ENCODE data around the gene COL26A1.

GRCh38 chr7:101517304-101517703, 154.6 kb downstream of the COL26A1 start:
- TF ChIP-seq MXI1 (conservative IDR thresholded peaks at IDR 0.05; ENCODE audit: poor library complexity, severe bottlenecking), result no peak
- TF ChIP-seq POLR2AphosphoS5 (IDR thresholded peaks at IDR 0.05), result no peak
- no peak for TF ChIP-seq EP300 (conservative IDR thresholded peaks at IDR 0.05; ENCODE audit: poor library complexity, severe bottlenecking)
- TF ChIP-seq EZH2 (IDR thresholded peaks at IDR 0.05; ENCODE audit: borderline replicate concordance, insufficient read depth, low read length, poor library complexity, severe bottlenecking), result no peak
- TF ChIP-seq CTCF (IDR thresholded peaks at IDR 0.05; ENCODE audit: poor library complexity, severe bottlenecking), result no peak
- TF ChIP-seq TAF1 (IDR thresholded peaks at IDR 0.05; ENCODE audit: low read depth), result no peak
- no peak for TF ChIP-seq RAD21 (conservative IDR thresholded peaks at IDR 0.05)
- TF ChIP-seq REST (IDR thresholded peaks at IDR 0.05; ENCODE audit: borderline replicate concordance), result no peak

Measured in neural cell (in vitro differentiated cells).